Measurements from ENCODE around the gene GABRB2.

Gene GABRB2

DNA sequence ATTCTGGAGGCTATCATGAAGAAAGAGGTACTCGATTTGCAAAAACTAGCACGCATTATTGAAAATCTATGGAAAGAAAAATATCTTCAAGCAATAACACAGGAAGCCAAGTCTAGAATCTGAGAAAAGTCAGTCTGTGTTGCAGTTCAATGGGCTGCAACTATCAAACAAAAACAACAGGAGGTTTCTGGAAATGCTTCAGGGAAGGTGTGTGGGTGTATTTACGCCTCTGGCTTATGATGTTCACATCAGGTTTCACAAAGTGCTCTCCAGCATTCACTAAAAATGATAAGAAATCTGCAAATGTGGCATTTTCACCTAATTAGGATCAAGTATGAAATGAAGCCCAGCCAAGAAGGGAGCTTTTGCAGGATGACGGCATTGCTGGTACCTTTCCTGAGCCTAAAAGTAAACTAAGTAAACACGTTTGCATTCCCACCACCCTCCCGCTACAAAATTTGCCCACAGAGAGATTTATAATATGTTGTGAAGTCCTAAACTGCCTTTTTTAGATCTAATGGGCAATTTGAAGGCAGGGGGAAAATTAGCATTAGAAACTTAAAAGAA, 146.4 kb downstream of the GABRB2 start:
- TF ChIP-seq FOXP2 (optimal IDR thresholded peaks at IDR 0.05; ENCODE audit: borderline replicate concordance, extremely low read depth, extremely low read length, insufficient read depth): no peak
- no peak for TF ChIP-seq POLR2AphosphoS5 (IDR thresholded peaks at IDR 0.05; ENCODE audit: low read depth, low read length)
- TF ChIP-seq TAF1 (IDR thresholded peaks at IDR 0.05; ENCODE audit: borderline replicate concordance, insufficient read depth, low read length): no peak
- no peak for TF ChIP-seq SIN3A (IDR thresholded peaks at IDR 0.05; ENCODE audit: borderline replicate concordance, insufficient read depth, low read length)
- TF ChIP-seq, protein P1, sequence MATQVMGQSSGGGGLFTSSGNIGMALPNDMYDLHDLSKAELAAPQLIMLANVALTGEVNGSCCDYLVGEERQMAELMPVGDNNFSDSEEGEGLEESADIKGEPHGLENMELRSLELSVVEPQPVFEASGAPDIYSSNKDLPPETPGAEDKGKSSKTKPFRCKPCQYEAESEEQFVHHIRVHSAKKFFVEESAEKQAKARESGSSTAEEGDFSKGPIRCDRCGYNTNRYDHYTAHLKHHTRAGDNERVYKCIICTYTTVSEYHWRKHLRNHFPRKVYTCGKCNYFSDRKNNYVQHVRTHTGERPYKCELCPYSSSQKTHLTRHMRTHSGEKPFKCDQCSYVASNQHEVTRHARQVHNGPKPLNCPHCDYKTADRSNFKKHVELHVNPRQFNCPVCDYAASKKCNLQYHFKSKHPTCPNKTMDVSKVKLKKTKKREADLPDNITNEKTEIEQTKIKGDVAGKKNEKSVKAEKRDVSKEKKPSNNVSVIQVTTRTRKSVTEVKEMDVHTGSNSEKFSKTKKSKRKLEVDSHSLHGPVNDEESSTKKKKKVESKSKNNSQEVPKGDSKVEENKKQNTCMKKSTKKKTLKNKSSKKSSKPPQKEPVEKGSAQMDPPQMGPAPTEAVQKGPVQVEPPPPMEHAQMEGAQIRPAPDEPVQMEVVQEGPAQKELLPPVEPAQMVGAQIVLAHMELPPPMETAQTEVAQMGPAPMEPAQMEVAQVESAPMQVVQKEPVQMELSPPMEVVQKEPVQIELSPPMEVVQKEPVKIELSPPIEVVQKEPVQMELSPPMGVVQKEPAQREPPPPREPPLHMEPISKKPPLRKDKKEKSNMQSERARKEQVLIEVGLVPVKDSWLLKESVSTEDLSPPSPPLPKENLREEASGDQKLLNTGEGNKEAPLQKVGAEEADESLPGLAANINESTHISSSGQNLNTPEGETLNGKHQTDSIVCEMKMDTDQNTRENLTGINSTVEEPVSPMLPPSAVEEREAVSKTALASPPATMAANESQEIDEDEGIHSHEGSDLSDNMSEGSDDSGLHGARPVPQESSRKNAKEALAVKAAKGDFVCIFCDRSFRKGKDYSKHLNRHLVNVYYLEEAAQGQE (IDR thresholded peaks at IDR 0.05; ENCODE audit: insufficient read depth in 1 of 2, low read depth in 2 of 2, low read length in 2 of 2): no peak

DNA sequence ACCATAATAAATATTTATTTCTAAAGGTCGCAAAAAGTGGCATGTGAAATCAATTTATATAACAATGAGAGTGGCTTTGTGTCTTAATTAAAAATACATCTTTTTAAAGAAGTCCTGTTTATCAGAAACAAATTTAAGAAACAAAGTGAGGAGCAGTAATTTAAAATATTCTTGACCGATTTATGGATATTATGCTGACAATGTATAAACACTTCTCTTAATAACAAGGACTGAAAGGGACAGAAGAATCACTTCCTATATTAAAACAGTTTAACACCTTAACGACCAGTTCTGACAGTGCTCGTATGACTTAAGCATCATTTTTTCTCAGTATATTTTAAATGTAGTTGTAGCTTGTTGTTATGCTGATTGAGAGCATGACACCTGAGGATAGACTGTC, 149.1 kb downstream of the GABRB2 start:
- TF ChIP-seq, protein P1 (IDR thresholded peaks at IDR 0.05; ENCODE audit: insufficient read depth in 1 of 2, low read depth in 2 of 2, low read length in 2 of 2): no peak
- no peak for TF ChIP-seq POLR2AphosphoS5 (IDR thresholded peaks at IDR 0.05; ENCODE audit: low read depth, low read length)
- TF ChIP-seq SIN3A (IDR thresholded peaks at IDR 0.05; ENCODE audit: borderline replicate concordance, insufficient read depth, low read length): no peak
- TF ChIP-seq FOXP2 (optimal IDR thresholded peaks at IDR 0.05; ENCODE audit: borderline replicate concordance, extremely low read depth, extremely low read length, insufficient read depth): no peak
- TF ChIP-seq TAF1 (IDR thresholded peaks at IDR 0.05; ENCODE audit: borderline replicate concordance, insufficient read depth, low read length): no peak

DNA sequence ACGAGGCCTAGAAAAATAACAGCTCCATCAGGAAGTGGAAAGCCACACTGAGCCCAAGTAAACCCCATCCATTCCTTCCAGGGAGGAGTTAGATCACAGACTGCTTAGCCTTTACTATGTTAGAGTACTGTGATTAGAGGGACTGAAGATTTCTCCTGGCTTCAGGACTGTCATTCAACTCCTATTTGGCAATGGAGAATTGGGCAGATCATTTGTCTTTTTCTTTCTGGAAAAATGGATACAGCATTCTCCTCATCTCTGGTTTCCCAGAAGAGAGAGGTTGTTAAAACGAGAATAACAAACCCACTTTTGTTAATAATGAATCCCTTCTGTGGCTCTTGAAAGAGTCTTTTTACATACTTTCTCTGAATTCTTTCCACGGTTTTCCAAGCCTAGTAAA, 150.4 kb downstream of the GABRB2 start:
- TF ChIP-seq POLR2AphosphoS5 (IDR thresholded peaks at IDR 0.05; ENCODE audit: low read depth, low read length) (no peak), SIN3A (IDR thresholded peaks at IDR 0.05; ENCODE audit: borderline replicate concordance, insufficient read depth, low read length) (no peak), FOXP2 (optimal IDR thresholded peaks at IDR 0.05; ENCODE audit: borderline replicate concordance, extremely low read depth, extremely low read length, insufficient read depth) (no peak), TAF1 (IDR thresholded peaks at IDR 0.05; ENCODE audit: borderline replicate concordance, insufficient read depth, low read length) (no peak)
- TF ChIP-seq, protein P1 (IDR thresholded peaks at IDR 0.05; ENCODE audit: insufficient read depth in 1 of 2, low read depth in 2 of 2, low read length in 2 of 2): no peak

DNA sequence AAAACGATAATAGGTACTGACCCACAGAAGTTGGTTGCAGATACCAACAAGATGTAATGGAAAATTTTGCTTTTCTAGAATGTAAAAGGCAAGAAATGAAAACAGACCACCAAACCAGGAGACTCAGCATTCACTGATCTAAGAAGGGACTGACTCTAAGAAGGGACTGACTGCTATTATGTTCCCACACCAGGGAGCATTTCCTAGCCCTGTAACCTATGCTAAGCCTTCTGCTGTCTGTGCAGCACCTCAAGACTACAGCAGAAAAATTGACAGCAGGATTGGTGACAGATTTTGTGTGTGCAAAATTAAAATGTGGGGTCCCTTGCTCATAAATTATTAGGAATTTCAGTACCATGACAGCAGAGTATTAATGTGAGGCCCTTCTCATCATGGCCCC, 154.8 kb downstream of the GABRB2 start:
- TF ChIP-seq TAF1 (IDR thresholded peaks at IDR 0.05; ENCODE audit: borderline replicate concordance, insufficient read depth, low read length) (no peak), FOXP2 (optimal IDR thresholded peaks at IDR 0.05; ENCODE audit: borderline replicate concordance, extremely low read depth, extremely low read length, insufficient read depth) (no peak), POLR2AphosphoS5 (IDR thresholded peaks at IDR 0.05; ENCODE audit: low read depth, low read length) (no peak), SIN3A (IDR thresholded peaks at IDR 0.05; ENCODE audit: borderline replicate concordance, insufficient read depth, low read length) (no peak)
- TF ChIP-seq, protein P1 (IDR thresholded peaks at IDR 0.05; ENCODE audit: insufficient read depth in 1 of 2, low read depth in 2 of 2, low read length in 2 of 2): no peak

All from PFSK-1 (cell line).